A549 (cell line): Measurements from ENCODE around the gene GBX2. TPM values are rescaled to one million over a fixed set of nuclear protein-coding genes. Genes with fewer than 3 reads are reported as not detected.

Experiments used
- ATAC-seq, 2 experiments: fragments of 200-7000 bp in 1 of 2; fragments of >200 bp in 1 of 2; cut with Nextera tagmentation in 1 of 2; cut with Tn5 transposase in 1 of 2; 3 replicates each; pipeline versions ENCODE4 v1.8.0 to v1.9.1; 2018 to 2020; ENCODE audit warnings: mild to moderate bottlenecking in 1 of 2, moderate library complexity in 1 of 2
- CTCF ChIA-PET: fragments of 300-600 bp; sonication (Branson Sonifier 250); formaldehyde crosslinking; extraction: SDS; loops from one replicate; lab custom pipeline; 2021; ENCODE audit warnings: antibody characterized with exemption, inconsistent platforms; lab: Yijun Ruan, JAX
- POLR2A ChIA-PET: fragments of 350-600 bp; formaldehyde crosslinking; extraction: SDS; loops from one replicate; lab custom pipeline; 2021; ENCODE audit warnings: antibody characterized with exemption, inconsistent platforms; lab: Yijun Ruan, JAX
- DNase-seq, 2 experiments: peaks; one replicate each; pipeline versions ENCODE4 v3.0.0 to v3.0.0-alpha.2; 2011 to 2016; ENCODE audit warnings: low read depth in 1 of 2, low spot score in 1 of 2
- FAIRE-seq: peaks from 2 replicates; lab custom pipeline; 2011; peaks lifted over from hg19 to GRCh38; lab: Jason Lieb, UNC
- H3K27ac ChIP-seq, 2 experiments: fragments of >200 bp; sonication (Bioruptor Twin); formaldehyde crosslinking; 3 replicates each; pipeline ENCODE4 v1.5.1; 2016 to 2017
- H3K4me1 ChIP-seq: fragments of >200 bp; sonication (Bioruptor Twin); formaldehyde crosslinking; 3 replicates; pipeline ENCODE4 v1.6.1; 2016
- H3K4me2 ChIP-seq: fragments of >200 bp; sonication (Bioruptor Twin); formaldehyde crosslinking; 3 replicates; pipeline ENCODE4 v1.6.1; 2016
- H3K4me3 ChIP-seq: fragments of >200 bp; sonication (Bioruptor Twin); formaldehyde crosslinking; 3 replicates; pipeline ENCODE4 v1.5.1; 2016
- H3K9me3 ChIP-seq: fragments of >200 bp; sonication (Bioruptor Twin); formaldehyde crosslinking; 3 replicates; pipeline ENCODE4 v1.6.1; 2016
- BCL3 ChIP-seq: fragments of >200 bp; sonication (Bioruptor Twin); formaldehyde crosslinking; IDR thresholded peaks from 3 replicates; pipeline ENCODE4 v1.6.1; 2016
- CBX2 ChIP-seq: fragments of 200-600 bp; sonication (generic); IDR thresholded peaks from 2 replicates; pipeline ENCODE4 v1.6.1; 2016; ENCODE audit warnings: low read depth, mild to moderate bottlenecking, borderline replicate concordance
- CBX8 ChIP-seq: fragments of 200-600 bp; sonication (generic); IDR thresholded peaks from 2 replicates; pipeline ENCODE4 v1.6.1; 2016
- CEBPB ChIP-seq, 2 experiments: fragments of >200 bp in 1 of 2; sonication (Bioruptor Twin) in 1 of 2; formaldehyde crosslinking in 1 of 2; IDR thresholded peaks; 2 replicates each; pipeline ENCODE4 v1.6.1; 2012 to 2016
- CHD4 ChIP-seq: fragments of 200-600 bp; sonication (generic); IDR thresholded peaks from 2 replicates; pipeline ENCODE4 v1.6.1; 2016; ENCODE audit warnings: antibody characterized with exemption, mild to moderate bottlenecking, borderline replicate concordance
- E2F6 ChIP-seq: IDR thresholded peaks from 2 replicates; pipeline ENCODE4 v1.6.1; 2012; ENCODE audit warnings: low read depth, borderline replicate concordance
- EHF ChIP-seq: fragments of 250-450 bp; sonication (Bioruptor Pico); IDR thresholded peaks from 2 replicates; pipeline ENCODE4 v1.5.0; 2020; ENCODE audit warnings: mild to moderate bottlenecking
- ELK1 ChIP-seq: fragments of 150-350 bp; IDR thresholded peaks from 2 replicates; pipeline ENCODE4 v1.6.1; 2014; ENCODE audit warnings: low read depth, mild to moderate bottlenecking, low read length
- EP300 ChIP-seq, 2 experiments: fragments of >200 bp; sonication (Bioruptor Twin); formaldehyde crosslinking; IDR thresholded peaks; 2 replicates in 1 of 2; 3 replicates in 1 of 2; pipeline ENCODE4 v1.6.1; 2016 to 2017
- ESRRA ChIP-seq: fragments of 150-350 bp; IDR thresholded peaks from 2 replicates; pipeline ENCODE4 v1.6.1; 2014; ENCODE audit warnings: mild to moderate bottlenecking, low read length, borderline replicate concordance
- FOSB ChIP-seq: fragments of 250-450 bp; sonication (Bioruptor Pico); IDR thresholded peaks from 2 replicates; pipeline ENCODE4 v1.5.0; 2020; ENCODE audit warnings: mild to moderate bottlenecking, moderate library complexity
- HDAC2 ChIP-seq: fragments of 200-600 bp; sonication (generic); IDR thresholded peaks from 2 replicates; pipeline ENCODE4 v1.6.1; 2016
- HES2 ChIP-seq: fragments of >200 bp; sonication (Bioruptor Twin); formaldehyde crosslinking; IDR thresholded peaks from 2 replicates; pipeline ENCODE4 v1.6.1; 2016
- KDM1A ChIP-seq: fragments of 200-600 bp; sonication (generic); IDR thresholded peaks from 2 replicates; pipeline ENCODE4 v1.6.1; 2016; ENCODE audit warnings: low read depth, mild to moderate bottlenecking
- KDM5A ChIP-seq: fragments of 200-600 bp; sonication (generic); IDR thresholded peaks from 2 replicates; pipeline ENCODE4 v1.6.1; 2016; ENCODE audit warnings: antibody characterized with exemption, mild to moderate bottlenecking
- MAZ ChIP-seq: fragments of 150-350 bp; IDR thresholded peaks from 2 replicates; pipeline ENCODE4 v1.6.1; 2014; ENCODE audit warnings: antibody characterized with exemption, low read depth, low read length, borderline replicate concordance
- MYC ChIP-seq: IDR thresholded peaks from 2 replicates; pipeline ENCODE4 v1.6.1; 2012; ENCODE audit warnings: mild to moderate bottlenecking, inconsistent platforms, low read length, improper control_type of control experiment, borderline replicate concordance
- PHF8 ChIP-seq: fragments of 200-600 bp; sonication (generic); IDR thresholded peaks from 2 replicates; pipeline ENCODE4 v1.6.1; 2016; ENCODE audit warnings: low read depth, mild to moderate bottlenecking, antibody characterized with exemption, moderate library complexity, borderline replicate concordance
- POLR2A ChIP-seq: IDR thresholded peaks from 2 replicates; pipeline ENCODE4 v1.6.1; 2012; ENCODE audit warnings: mild to moderate bottlenecking, low read length
- POLR2AphosphoS2 ChIP-seq: conservative IDR thresholded peaks from 2 replicates; pipeline ENCODE4 v1.6.1; 2012; ENCODE audit warnings: low read length, improper control_type of control experiment, inconsistent platforms
- RCOR1 ChIP-seq: fragments of 150-350 bp; IDR thresholded peaks from 2 replicates; pipeline ENCODE4 v1.6.1; 2014; ENCODE audit warnings: antibody characterized with exemption, low read length, low read depth
- ZFP36 ChIP-seq: fragments of 450-650 bp; IDR thresholded peaks from 2 replicates; pipeline ENCODE4 v1.6.1; 2014; ENCODE audit warnings: borderline replicate concordance; ENCODE audit not compliant: partially characterized antibody
- WGBS: methylation state at CpG from one replicate; pipeline ENCODE4 v1.1.6; 2017; ENCODE audit errors: missing lambda C conversion rate; 5-methylcytosine and 5-hydroxymethylcytosine counted together
- polyA plus RNA-seq, 4 experiments: library from polyadenylated mRNA; depleted of rRNA in 3 of 4; stranded (reverse); fragments of >200 nt; fragmentation: RNase III in 1 of 4; extraction: RNeasy Plus Mini Kit Qiagen cat#74134 plus additional on column Dnase treatment in 1 of 4; gene quantifications; 2 replicates in 3 of 4; 3 replicates in 1 of 4; pipeline ENCODE4 v1.2.3, GENCODE V29; 2011 to 2017

The GBX2 gene
- polyA plus RNA-seq, 2 of the 4 experiments (the other 2 are of a cell fraction), result 1.2 to 1.9 TPM

GRCh38 chr2:236128321-236128720, 39.9 kb downstream of the GBX2 start:
- H3K4me1 ChIP-seq, result no peaks in the 10 kb centered on the region
- no peaks in the 10 kb centered on the region for H3K9me3 ChIP-seq
- no peak overlapping the region for H3K4me2 ChIP-seq
- no peak for FAIRE-seq
- no peak for ATAC-seq
- ChIA-PET CTCF (no interaction called here), POLR2A (no interaction called here)
- WGBS, result 90% methylated on average over 8 of the region's 17 CpGs
- no peak for TF ChIP-seq CBX8
- TF ChIP-seq CEBPB (IDR thresholded peaks at IDR 0.05), result no peak
- TF ChIP-seq CBX2, result no peak
- no peak for TF ChIP-seq MYC
- TF ChIP-seq KDM5A, result no peak
- TF ChIP-seq EP300 (IDR thresholded peaks at IDR 0.05), result no peak
- TF ChIP-seq ESRRA, result no peak
- H3K4me3 ChIP-seq, result no peak overlapping the region
- DNase-seq, result no peak
- no peak overlapping the region for H3K27ac ChIP-seq

- H3K27ac ChIP-seq, result no peak overlapping the region
- 93% methylated on average over 7 of the region's 11 CpGs for WGBS
- CTCF ChIA-PET, result interaction anchor here (0.7 to 1.4 kb wide), 4 partner anchors 12 to 54 kb away, joined by 3 read pairs; no protein-coding TSS in a partner anchor
- no peak for DNase-seq
- H3K4me1 ChIP-seq, result no peaks in the 10 kb centered on the region
- H3K9me3 ChIP-seq, result no peaks in the 10 kb centered on the region
- H3K4me3 ChIP-seq, result no peak overlapping the region
- POLR2A ChIA-PET, result no interaction called here
- no peak overlapping the region for H3K4me2 ChIP-seq
- ATAC-seq, result no peak
- TF ChIP-seq KDM1A (no peak), CHD4 (no peak), EHF (no peak), FOSB (CRISPR knock-in tag) (no peak), BCL3 (no peak), PHF8 (no peak)
- FAIRE-seq, result no peak
Measured at GRCh38 chr2:236127010-236127409, 41.2 kb downstream of the GBX2 start.

GRCh38 chr2:236125541-236125940, 42.6 kb downstream of the GBX2 start:
- TF ChIP-seq HDAC2, result no peak
- no peak for TF ChIP-seq ZFP36
- TF ChIP-seq POLR2A, result no peak
- no peak for TF ChIP-seq MAZ
- TF ChIP-seq ELK1, result no peak
- H3K4me3 ChIP-seq, result no peak overlapping the region
- ChIA-PET CTCF (interaction anchor here (0.9 kb wide), 1 partner anchor 11 kb away, joined by 3 read pairs; no protein-coding TSS in a partner anchor), POLR2A (no interaction called here)
- no peak for FAIRE-seq
- H3K9me3 ChIP-seq, result no peaks in the 10 kb centered on the region
- WGBS, result 90% methylated on average over 16 of the region's 16 CpGs
- ATAC-seq, result no peak
- no peak overlapping the region for H3K27ac ChIP-seq
- no peaks in the 10 kb centered on the region for H3K4me1 ChIP-seq
- DNase-seq, result no peak
- H3K4me2 ChIP-seq, result no peak overlapping the region

- TF ChIP-seq E2F6 (no peak), RCOR1 (no peak), POLR2AphosphoS2 (no peak), ESRRA (no peak), CEBPB (IDR thresholded peaks at IDR 0.05) (no peak), ELK1 (no peak), HES2 (no peak), MAZ (no peak)
- ATAC-seq, result no peak
- Histone ChIP-seq H3K4me1 (no peaks in the 10 kb centered on the region), H3K9me3 (no peaks in the 10 kb centered on the region), H3K4me2 (no peak overlapping the region), H3K27ac (no peak overlapping the region), H3K4me3 (no peak overlapping the region)
- ChIA-PET CTCF (interaction anchor here (1.0 kb wide), 1 partner anchor 41 kb away, joined by 3 read pairs; no protein-coding TSS in a partner anchor), POLR2A (no interaction called here)
- WGBS, result 96% methylated on average over 23 of the region's 30 CpGs
- no peak for DNase-seq
- no peak for FAIRE-seq
Measured at GRCh38 chr2:236124182-236124893, 43.8 kb downstream of the GBX2 start.
